HS-27A (cell line): ENCODE measurements around the gene TMEM59L.

Source experiments
- DNase-seq: peaks from one replicate; pipeline ENCODE4 v3.0.0-alpha.2; 2012; ENCODE audit warnings: low read depth, missing footprints

TMEM59L gene

GRCh38 chr19:18608805-18609716 is 3.6 kb upstream of the TMEM59L start:
- no peak for DNase-seq

GRCh38 chr19:18609717-18610051 is 3.0 kb upstream of the TMEM59L start:
- no peak for DNase-seq

- no peak for DNase-seq
Observed at GRCh38 chr19:18610245-18610555, 2.5 kb upstream of the TMEM59L start.

GRCh38 chr19:18610556-18611326 is 1.9 kb upstream of the TMEM59L start:
- DNase-seq, result no peak

- no peak for DNase-seq
Observed at GRCh38 chr19:18611327-18612050, 1.2 kb upstream of the TMEM59L start.

GRCh38 chr19:18612051-18612771 is 459 bp upstream of the TMEM59L start:
- no peak for DNase-seq

- no peak for DNase-seq
Observed at GRCh38 chr19:18613589-18614234, 1.0 kb downstream of the TMEM59L start.

GRCh38 chr19:18616023-18616422 is 3.4 kb downstream of the TMEM59L start:
- DNase-seq, result no peak

GRCh38 chr19:18617562-18617961 is 4.9 kb downstream of the TMEM59L start:
- no peak for DNase-seq

GRCh38 chr19:18618236-18618635 is 5.6 kb downstream of the TMEM59L start:
- DNase-seq, result no peak

GRCh38 chr19:18620311-18620710 is 7.6 kb downstream of the TMEM59L start:
- no peak for DNase-seq

- no peak for DNase-seq
Observed at GRCh38 chr19:18620902-18621301, 8.2 kb downstream of the TMEM59L start.

GRCh38 chr19:18626906-18627305 is 14.2 kb downstream of the TMEM59L start:
- DNase-seq, result no peak

- no peak for DNase-seq
Observed at GRCh38 chr19:18629166-18630088, 16.8 kb downstream of the TMEM59L start.

- DNase-seq, result no peak
Observed at GRCh38 chr19:18633321-18633720, 20.7 kb downstream of the TMEM59L start.

GRCh38 chr19:18634612-18635297 is 22.1 kb downstream of the TMEM59L start:
- no peak for DNase-seq

- DNase-seq, result no peak
Observed at GRCh38 chr19:18635831-18636182, 23.1 kb downstream of the TMEM59L start.

GRCh38 chr19:18636183-18636968 is 23.7 kb downstream of the TMEM59L start:
- DNase-seq, result peak; percentile 75

GRCh38 chr19:18636969-18637629 is 24.4 kb downstream of the TMEM59L start, which contains the start of gene KLHL26:
Gene KLHL26, plus strand, starts transcription at chr19:18637028. Its CDS starts 27 bp downstream, at chr19:18637055.
- no peak for DNase-seq
